ENCODE data around the gene CD70.
"Not testable (repeated sequence)": the region's sequence is repeated elsewhere in the genome, so short reads cannot be mapped to it uniquely, and the experiment has no call there.

The CD70 gene

DNA sequence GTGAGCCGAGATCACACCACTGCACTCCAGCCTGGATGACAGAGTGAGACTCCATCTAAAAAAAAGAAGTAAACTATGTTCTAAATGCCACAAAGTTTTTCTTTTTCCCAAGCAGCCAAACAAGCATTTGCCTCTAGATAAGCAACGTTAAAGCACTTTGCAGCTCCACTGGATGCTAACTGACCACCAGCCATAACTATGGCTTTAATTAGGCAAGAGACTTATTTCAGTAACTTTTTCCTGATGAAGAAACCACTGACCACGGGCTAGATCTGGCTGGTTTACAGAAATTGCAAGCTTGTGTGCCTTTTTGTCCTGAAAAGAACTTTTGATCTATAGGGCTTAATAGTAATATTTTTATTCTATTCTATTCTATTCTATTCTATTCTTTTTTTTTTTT lies 22.1 kb downstream of the CD70 start:
- CTCF ChIA-PET: interaction anchor here (2.5 kb wide), 1 partner anchor 62 kb away, joined by 7 read pairs; no protein-coding TSS in a partner anchor
- no peak for TF ChIP-seq CTCF (IDR thresholded peaks at IDR 0.05; ENCODE audit: insufficient read depth, low read length, missing control alignments)
- DNase-seq (ENCODE audit: low read depth, low spot score): no peak
- H3K4me3 ChIP-seq (ENCODE audit: low read depth, low read length): no peak overlapping the region
- POLR2A ChIA-PET: no interaction called here

DNA sequence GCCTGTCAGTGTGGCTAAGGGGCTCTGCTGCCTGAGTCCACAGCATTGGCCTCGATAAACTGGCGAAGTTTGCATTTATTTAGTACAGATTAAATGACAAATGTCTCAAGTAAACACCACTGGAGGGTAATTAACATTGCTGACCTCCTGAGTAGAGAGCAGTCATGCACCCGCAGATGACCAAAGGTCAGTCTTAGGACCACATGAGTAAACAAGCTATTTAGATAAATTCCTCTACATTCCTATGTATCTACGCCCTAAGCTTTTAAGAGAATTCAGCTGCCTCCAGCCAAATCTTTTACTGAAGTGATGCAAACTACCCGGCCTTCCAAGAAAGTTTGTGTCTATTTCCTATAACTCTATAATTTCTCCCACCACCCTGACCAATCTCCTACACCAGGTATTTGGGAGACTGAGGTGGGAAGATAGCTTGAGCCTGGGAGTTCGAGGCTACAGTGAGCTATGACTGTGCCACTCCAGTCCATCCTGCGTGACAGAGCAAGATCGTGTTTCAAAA lies 22.9 kb downstream of the CD70 start:
- no peak overlapping the region for H3K4me3 ChIP-seq (ENCODE audit: low read depth, low read length)
- no peak for TF ChIP-seq CTCF (IDR thresholded peaks at IDR 0.05; ENCODE audit: insufficient read depth, low read length, missing control alignments)
- ChIA-PET CTCF (no interaction called here), POLR2A (no interaction called here)
- DNase-seq (ENCODE audit: low read depth, low spot score): no peak

GRCh38 chr19:6566727-6567126 lies 24.2 kb downstream of the CD70 start:
- POLR2A ChIA-PET, CTCF ChIA-PET: not testable (repeated sequence)

GRCh38 chr19:6564393-6564792 lies 26.6 kb downstream of the CD70 start:
- DNase-seq (ENCODE audit: low read depth, low spot score): no peak
- H3K4me3 ChIP-seq (ENCODE audit: low read depth, low read length): no peak overlapping the region
- CTCF ChIA-PET: interaction anchor here (1.4 kb wide), 1 partner anchor 48 kb away, joined by 5 read pairs; no protein-coding TSS in a partner anchor
- POLR2A ChIA-PET: no interaction called here
- no peak for TF ChIP-seq CTCF (IDR thresholded peaks at IDR 0.05; ENCODE audit: insufficient read depth, low read length, missing control alignments)

More at GRCh38 chr19:6566727-6567126, 24.2 kb downstream of the CD70 start:
- H3K4me3 ChIP-seq (ENCODE audit: low read depth, low read length); DNase-seq (ENCODE audit: low read depth, low spot score): not testable (repeated sequence)

- not testable (repeated sequence) for DNase-seq (ENCODE audit: low read depth, low spot score); H3K4me3 ChIP-seq (ENCODE audit: low read depth, low read length)
- POLR2A ChIA-PET: interaction anchor here (0.6 kb wide), 1 partner anchor 76 kb away, joined by 3 read pairs; no protein-coding TSS in a partner anchor
- CTCF ChIA-PET: interaction anchor here (1.0 to 2.4 kb wide), 2 partner anchors 71 to 301 kb away, joined by 3 to 8 read pairs; no protein-coding TSS in a partner anchor
Measured at GRCh38 chr19:6562437-6562836, 28.5 kb downstream of the CD70 start.

- CTCF ChIA-PET: no interaction called here
Measured at GRCh38 chr19:6556480-6557195, 34.3 kb downstream of the CD70 start.

DNA sequence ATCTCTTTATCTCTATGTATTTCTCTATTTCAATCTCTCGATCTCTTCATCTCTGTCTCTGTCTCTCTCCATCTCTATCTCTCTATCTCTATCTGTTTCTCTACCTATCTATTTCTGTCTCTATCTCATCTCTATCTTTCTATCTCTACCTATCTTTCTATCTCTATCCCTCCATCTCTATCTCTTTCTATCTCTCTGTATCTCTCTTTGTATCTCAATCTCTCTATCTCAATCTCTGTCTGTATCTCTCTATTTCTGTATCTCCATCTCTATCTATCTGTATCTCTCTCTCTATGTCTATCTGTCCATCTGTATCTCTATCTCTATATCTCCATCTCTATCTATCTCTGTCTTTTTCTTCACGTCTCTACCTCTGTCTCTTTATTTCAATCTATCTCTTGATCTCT lies 34.9 kb downstream of the CD70 start:
- H3K4me3 ChIP-seq (ENCODE audit: low read depth, low read length): no peak overlapping the region
- CTCF ChIA-PET: no interaction called here
- POLR2A ChIA-PET: no interaction called here
- no peak for TF ChIP-seq CTCF (IDR thresholded peaks at IDR 0.05; ENCODE audit: insufficient read depth, low read length, missing control alignments)
- DNase-seq (ENCODE audit: low read depth, low spot score): no peak

More at GRCh38 chr19:6556480-6557195, 34.3 kb downstream of the CD70 start:
- TF ChIP-seq CTCF (IDR thresholded peaks at IDR 0.05; ENCODE audit: insufficient read depth, low read length, missing control alignments): no peak
- POLR2A ChIA-PET: no interaction called here
- no peak for DNase-seq (ENCODE audit: low read depth, low spot score)
- no peak overlapping the region for H3K4me3 ChIP-seq (ENCODE audit: low read depth, low read length)
